Embryonic facial prominence (tissue), 1 donor: ENCODE data around the gene RALGAPA2.

Source experiments
- DNase-seq: peaks from one replicate; pipeline ENCODE4 v3.0.0-alpha.2; 2016; ENCODE audit errors: extremely low spot score

The RALGAPA2 gene

GRCh38 chr20:20683481-20684321 lies 28.7 kb downstream of the RALGAPA2 start:
- DNase-seq = no peak

- DNase-seq = no peak
Observed at GRCh38 chr20:20683020-20683419, 29.4 kb downstream of the RALGAPA2 start.

GRCh38 chr20:20680991-20681508 lies 31.4 kb downstream of the RALGAPA2 start:
- DNase-seq = no peak

GRCh38 chr20:20679316-20679715 lies 33.1 kb downstream of the RALGAPA2 start:
- no peak for DNase-seq

- no peak for DNase-seq
Observed at GRCh38 chr20:20677186-20677585, 35.3 kb downstream of the RALGAPA2 start.

GRCh38 chr20:20668639-20669038 lies 43.8 kb downstream of the RALGAPA2 start:
- DNase-seq = no peak

GRCh38 chr20:20666359-20666758 lies 46.1 kb downstream of the RALGAPA2 start:
- DNase-seq = no peak

- DNase-seq = no peak
Observed at GRCh38 chr20:20665606-20666332, 46.7 kb downstream of the RALGAPA2 start.

- no peak for DNase-seq
Observed at GRCh38 chr20:20664795-20665589, 47.5 kb downstream of the RALGAPA2 start.

GRCh38 chr20:20663841-20664240 lies 48.6 kb downstream of the RALGAPA2 start:
- no peak for DNase-seq

- DNase-seq = no peak
Observed at GRCh38 chr20:20658871-20659431, 53.5 kb downstream of the RALGAPA2 start.

- no peak for DNase-seq
Observed at GRCh38 chr20:20658123-20658522, 54.3 kb downstream of the RALGAPA2 start.

GRCh38 chr20:20657092-20657491 lies 55.4 kb downstream of the RALGAPA2 start:
- no peak for DNase-seq

GRCh38 chr20:20655883-20656282 lies 56.6 kb downstream of the RALGAPA2 start:
- DNase-seq = no peak

- no peak for DNase-seq
Observed at GRCh38 chr20:20649945-20650344, 62.5 kb downstream of the RALGAPA2 start.

GRCh38 chr20:20643927-20644326 lies 68.5 kb downstream of the RALGAPA2 start:
- no peak for DNase-seq

- DNase-seq = no peak
Observed at GRCh38 chr20:20641783-20642182, 70.7 kb downstream of the RALGAPA2 start.

GRCh38 chr20:20638878-20639277 lies 73.6 kb downstream of the RALGAPA2 start:
- DNase-seq = no peak

GRCh38 chr20:20637998-20638725 lies 74.3 kb downstream of the RALGAPA2 start:
- no peak for DNase-seq

- no peak for DNase-seq
Observed at GRCh38 chr20:20635006-20635405, 77.4 kb downstream of the RALGAPA2 start.

- no peak for DNase-seq
Observed at GRCh38 chr20:20632644-20633043, 79.8 kb downstream of the RALGAPA2 start.
